ENCODE measurements around the gene PLCG1. TPM values are rescaled to one million over a fixed set of nuclear protein-coding genes. Genes with fewer than 3 reads are reported as not detected.

PLCG1 gene
- total and polyA plus RNA-seq, 10 donors, result 28.0 to 144 (median 117) TPM

- intact Hi-C loops (cut with DNase I; ENCODE audit: low total_unique reads), result no loop called here
- Histone ChIP-seq H3K4me1 (peaks cover 0 to 18% (median 5%) of the 10 kb centered on the region in 6 donors), H3K9me3 (no peaks in the 10 kb centered on the region), H3K27ac (no peak overlapping the region), H3K36me3 (peaks cover 0 to 98% (median 91%) of the 10 kb centered on the region in 6 donors), H3K27me3 (replicated peaks in 1 of 7) (no peaks in the 10 kb centered on the region), H3K4me3 (no peak overlapping the region)
- DNase-seq, result no peak
- TF ChIP-seq POLR2AphosphoS5 (IDR thresholded peaks at IDR 0.05) (no peak), POLR2A (IDR thresholded peaks at IDR 0.05) (no peak), CTCF (IDR thresholded peaks at IDR 0.05 in 8 of 11, conservative IDR thresholded peaks at IDR 0.05 in 3 of 11) (no peak)
- 69 to 94% (median 82%) methylated on average over 4 of the region's 4 CpGs for WGBS, 5 donors
Measured at GRCh38 chr20:41098703-41099250, 38.6 kb upstream of the PLCG1 start.

- H3K36me3 ChIP-seq, result peaks cover 0 to 98% (median 90%) of the 10 kb centered on the region in 6 donors
Measured at GRCh38 chr20:41100001-41100480, 37.3 kb upstream of the PLCG1 start.

GRCh38 chr20:41101660-41102059 is 35.7 kb upstream of the PLCG1 start:
- Histone ChIP-seq H3K4me3 (no peak overlapping the region), H3K9me3 (no peaks in the 10 kb centered on the region), H3K36me3 (peaks cover 0 to 98% (median 88%) of the 10 kb centered on the region in 6 donors), H3K4me1 (peaks cover 0 to 4% (median 0%) of the 10 kb centered on the region in 6 donors), H3K27me3 (replicated peaks in 1 of 7) (no peaks in the 10 kb centered on the region), H3K27ac (no peak overlapping the region)
- no peak for DNase-seq
- intact Hi-C loops (cut with DNase I; ENCODE audit: low total_unique reads), result no loop called here
- WGBS, 5 donors, result 85 to 95% (median 91%) methylated on average over 2 of the region's 2 CpGs
- TF ChIP-seq POLR2A (IDR thresholded peaks at IDR 0.05) (no peak), CTCF (IDR thresholded peaks at IDR 0.05 in 8 of 11, conservative IDR thresholded peaks at IDR 0.05 in 3 of 11) (no peak), POLR2AphosphoS5 (IDR thresholded peaks at IDR 0.05) (no peak)

More at GRCh38 chr20:41100001-41100480, 37.3 kb upstream of the PLCG1 start:
- intact Hi-C loops (cut with DNase I; ENCODE audit: low total_unique reads), result no loop called here
- Histone ChIP-seq H3K27me3 (replicated peaks in 1 of 7) (no peaks in the 10 kb centered on the region), H3K9me3 (no peaks in the 10 kb centered on the region), H3K27ac (no peak overlapping the region), H3K4me1 (peaks cover 0 to 7% (median 3%) of the 10 kb centered on the region in 6 donors), H3K4me3 (no peak overlapping the region)
- TF ChIP-seq POLR2A (IDR thresholded peaks at IDR 0.05) (no peak), POLR2AphosphoS5 (IDR thresholded peaks at IDR 0.05) (no peak), CTCF (IDR thresholded peaks at IDR 0.05 in 8 of 11, conservative IDR thresholded peaks at IDR 0.05 in 3 of 11) (no peak)
- DNase-seq, result no peak
- 91 to 99% (median 96%) methylated on average over 9 of the region's 9 CpGs for WGBS, 5 donors

GRCh38 chr20:41108531-41108930 is 28.8 kb upstream of the PLCG1 start:
- no peak for DNase-seq
- H3K4me1 ChIP-seq, result peaks cover 0 to 6% (median 0%) of the 10 kb centered on the region in 6 donors

More at GRCh38 chr20:41108531-41108930, 28.8 kb upstream of the PLCG1 start:
- intact Hi-C loops (cut with DNase I; ENCODE audit: low total_unique reads), result no loop called here
- H3K27me3 ChIP-seq (replicated peaks in 1 of 7), result no peaks in the 10 kb centered on the region
- 92 to 100% (median 97%) methylated on average over 1 of the region's 1 CpG for WGBS, 5 donors
- H3K4me3 ChIP-seq, result no peak overlapping the region
- TF ChIP-seq CTCF (IDR thresholded peaks at IDR 0.05 in 8 of 11, conservative IDR thresholded peaks at IDR 0.05 in 3 of 11) (no peak), POLR2AphosphoS5 (IDR thresholded peaks at IDR 0.05) (no peak), POLR2A (IDR thresholded peaks at IDR 0.05) (no peak)
- no peak overlapping the region for H3K27ac ChIP-seq
- H3K36me3 ChIP-seq, result peaks cover 7 to 93% (median 52%) of the 10 kb centered on the region in 6 donors
- H3K9me3 ChIP-seq, result no peaks in the 10 kb centered on the region
